Airway epithelial cell (primary cell): Measurements from ENCODE around the gene RNASE1. TPM values are rescaled to one million over a fixed set of nuclear protein-coding genes. Genes with fewer than 3 reads are reported as not detected.

Experiments used
- total RNA-seq: library from RNA; depleted of rRNA; stranded (reverse); fragments of >200 nt; gene quantifications from 2 replicates; pipeline ENCODE4 v1.2.3, GENCODE V29; 2015

The RNASE1 gene
- total RNA-seq: 1.1 and 1.5 TPM in 2 replicates

GRCh38 chr14:20802341-20803084 is at the start of gene RNASE1:
TSS of gene RNASE1 (minus strand) at chr14:20802844. CDS start at chr14:20802068, 776 bp downstream.

Other genes starting within 250 kb of the RNASE1 start
- gene RNASE9, start 241.8 kb downstream of the RNASE1 start, total RNA-seq: not detected in 2 replicates
- gene RNASE11, start 214.8 kb downstream of the RNASE1 start, total RNA-seq: not detected in 2 replicates
- gene RNASE12, start 211.5 kb downstream of the RNASE1 start, total RNA-seq: not detected in 2 replicates
- not detected in 2 replicates for gene OR6S1, start 161.2 kb downstream of the RNASE1 start, total RNA-seq
- 9.0 and 11.1 TPM in 2 replicates for gene RNASE4, start 118.3 kb downstream of the RNASE1 start, total RNA-seq
- 1.5 and 5.4 TPM in 2 replicates for gene ANG, start 114.1 kb downstream of the RNASE1 start, total RNA-seq
- not detected in 2 replicates for gene EDDM3A, start 57.0 kb downstream of the RNASE1 start, total RNA-seq
- not detected in 2 replicates for gene EDDM3B, start 34.4 kb downstream of the RNASE1 start, total RNA-seq
- not detected in 2 replicates for gene RNASE6, start 21.6 kb downstream of the RNASE1 start, total RNA-seq
- not detected in 2 replicates for gene RNASE3, start 88.5 kb upstream of the RNASE1 start, total RNA-seq
- not detected in 2 replicates for gene RNASE2, start 152.6 kb upstream of the RNASE1 start, total RNA-seq
- gene METTL17, start 187.1 kb upstream of the RNASE1 start, total RNA-seq: 36.6 and 60.7 TPM in 2 replicates
- gene SLC39A2, start 196.4 kb upstream of the RNASE1 start, total RNA-seq: 8.2 and 10.4 TPM in 2 replicates
- gene NDRG2, start 222.2 kb upstream of the RNASE1 start, total RNA-seq: 28.0 and 32.5 TPM in 2 replicates
- gene TPPP2, start 227.4 kb upstream of the RNASE1 start, total RNA-seq: not detected in 2 replicates
- gene RNASE13, start 232.0 kb upstream of the RNASE1 start, total RNA-seq: not detected in 2 replicates
- 1.1 and 2.2 TPM in 2 replicates for gene RNASE7, start 239.5 kb upstream of the RNASE1 start, total RNA-seq